GM12892 (cell line): Measurements from ENCODE around the gene WDFY1.

ENCODE experiments used
- POLR2A ChIP-seq: IDR thresholded peaks from 2 replicates; pipeline ENCODE4 v1.6.1; 2011; ENCODE audit warnings: low read depth, low read length, control low read depth
- POLR2AphosphoS5 ChIP-seq: IDR thresholded peaks from 2 replicates; pipeline ENCODE4 v1.6.1; 2011; ENCODE audit warnings: low read depth, low read length, control low read depth

GRCh38 chr2:223841436-223842190 lies 103.5 kb downstream of the WDFY1 start:
- TF ChIP-seq POLR2AphosphoS5 (no peak), POLR2A (no peak)
